ENCODE data around the gene MYL5.
"Not testable (repeated sequence)": the region's sequence is repeated elsewhere in the genome, so short reads cannot be mapped to it uniquely, and the experiment has no call there.

MYL5 gene

GRCh38 chr4:730511-730910 is 56.2 kb downstream of the MYL5 start:
- no peak for DNase-seq

GRCh38 chr4:730946-731904 is 56.9 kb downstream of the MYL5 start:
- not testable (repeated sequence) for DNase-seq

Data from NCI-H1436 treated with DMSO at 0.1 percent for 48 hours (cell line).